Urinary bladder (tissue), 4 donors: Measurements from ENCODE around the gene RTP2. TPM values are rescaled to one million over a fixed set of nuclear protein-coding genes. Genes with fewer than 3 reads are reported as not detected.

Experiments
- DNase-seq: peaks from one replicate; pipeline ENCODE4 v3.0.0-alpha.2; 2015; ENCODE audit errors: extremely low spot score
- H3K27ac ChIP-seq: one replicate; pipeline ENCODE4 v1.5.1; 2013; ENCODE audit warnings: low read depth, mild to moderate bottlenecking, moderate library complexity
- H3K36me3 ChIP-seq: one replicate; pipeline ENCODE4 v1.6.1; 2013; ENCODE audit warnings: mild to moderate bottlenecking, moderate library complexity; ENCODE audit not compliant: insufficient read depth
- H3K4me1 ChIP-seq: one replicate; pipeline ENCODE4 v1.6.1; 2013; ENCODE audit warnings: mild to moderate bottlenecking, moderate library complexity; ENCODE audit not compliant: insufficient read depth
- H3K4me3 ChIP-seq: one replicate; pipeline ENCODE4 v1.5.1; 2013; ENCODE audit warnings: low read depth, low read length
- WGBS: extraction: QIAGEN DNeasy Blood & Tissue Kit; methylation state at CpG from one replicate; pipeline ENCODE4 v1.1.7; 2013; 5-methylcytosine and 5-hydroxymethylcytosine counted together
- polyA plus RNA-seq: library from polyadenylated mRNA; stranded (reverse); fragments of 200-250 nt; gene quantifications from one replicate; pipeline ENCODE4 v1.2.3, GENCODE V29; 2013
- total RNA-seq: library from RNA; depleted of rRNA; stranded (reverse); fragments of >200 nt; gene quantifications from one replicate; pipeline ENCODE4 v1.2.3, GENCODE V29; 2014
- donor health status: healthy with polysubstance abuse.
- donor health status: healthy.

RTP2 gene
- total and polyA plus RNA-seq, 2 donors = not detected

DNA sequence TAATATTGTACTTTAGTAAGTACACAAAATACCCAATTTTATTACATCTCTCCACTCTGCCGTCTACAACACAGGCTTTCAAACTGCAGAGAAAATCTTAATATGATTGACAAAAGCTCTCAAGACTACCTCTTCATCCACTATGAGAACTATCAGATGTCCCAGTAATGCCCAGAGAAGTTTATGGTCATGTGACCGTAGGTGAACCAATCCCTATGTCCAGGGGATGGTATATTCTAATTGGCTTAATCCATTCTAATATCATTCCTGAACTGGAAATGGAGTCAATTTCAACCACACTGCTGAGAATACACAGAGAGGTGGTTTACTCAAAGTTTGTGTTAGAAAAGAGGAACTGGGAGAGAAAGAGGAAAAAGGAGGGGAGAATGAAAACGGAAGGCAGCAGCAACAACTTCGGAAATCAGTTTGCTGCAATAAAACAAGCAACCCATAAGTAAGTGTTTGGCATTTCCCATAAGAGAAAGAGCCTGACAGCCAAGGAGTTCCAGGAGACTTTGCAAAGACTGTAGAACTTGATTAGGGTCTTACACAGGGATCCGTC lies 39.4 kb downstream of the RTP2 start:
- WGBS = 75% methylated on average over 5 of the region's 5 CpGs
- Histone ChIP-seq H3K4me3 (no peak overlapping the region), H3K27ac (no peak overlapping the region), H3K4me1 (no peaks in the 10 kb centered on the region), H3K36me3 (no peaks in the 10 kb centered on the region)
- DNase-seq = no peak

DNA sequence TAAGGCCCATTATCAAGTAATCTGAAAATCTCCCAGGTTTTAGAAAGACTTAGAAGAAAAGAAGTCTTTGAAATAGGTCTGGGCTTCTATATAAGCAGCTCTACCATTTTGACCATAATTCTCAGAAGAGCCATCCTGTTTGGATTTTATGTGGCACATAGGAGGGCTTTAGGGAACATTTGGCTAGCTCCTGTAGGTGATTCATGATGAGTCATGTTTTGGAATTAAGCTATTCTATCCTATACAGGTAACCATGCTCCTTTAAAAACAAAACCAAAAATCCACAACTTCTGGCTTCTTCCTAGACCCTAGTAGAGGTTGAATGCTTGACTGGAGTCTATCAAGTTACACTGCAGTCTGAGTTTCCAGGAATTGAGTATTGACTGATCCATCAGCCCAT lies 41.1 kb downstream of the RTP2 start:
- Histone ChIP-seq H3K4me3 (no peak overlapping the region), H3K36me3 (no peaks in the 10 kb centered on the region), H3K27ac (no peak overlapping the region), H3K4me1 (no peaks in the 10 kb centered on the region)
- DNase-seq = no peak

DNA sequence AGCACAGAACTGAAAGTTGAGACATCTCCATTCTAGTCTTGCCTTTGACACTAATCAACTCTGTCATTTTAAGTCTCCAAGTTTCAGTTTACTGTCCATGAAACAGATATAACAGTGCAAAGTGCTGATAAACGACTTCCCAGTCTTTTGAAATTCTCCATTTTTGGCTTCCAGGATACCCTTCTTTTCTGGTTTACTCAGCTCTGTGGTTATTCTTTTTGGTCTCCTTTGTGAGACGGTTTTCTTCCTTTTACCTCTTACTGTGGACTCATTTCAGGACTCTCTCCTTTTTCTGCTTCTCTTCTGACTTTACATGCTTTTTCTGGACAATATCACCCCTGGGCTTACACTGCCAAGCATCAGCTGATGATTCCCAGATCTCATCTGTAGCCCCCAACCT lies 51.1 kb downstream of the RTP2 start:
- 53% methylated on average over 2 of the region's 2 CpGs for WGBS
- H3K4me3 ChIP-seq = no peak overlapping the region

More for the DNA sequence above, 51.1 kb downstream of the RTP2 start:
- Histone ChIP-seq H3K4me1 (no peaks in the 10 kb centered on the region), H3K27ac (no peak overlapping the region), H3K36me3 (no peaks in the 10 kb centered on the region)
- DNase-seq = no peak

Other genes with a start within 250 kb of the RTP2 start
- gene SST, start 32.2 kb downstream of the RTP2 start, total RNA-seq = 2.3 TPM
- 3.7 TPM for gene SST, start 32.2 kb downstream of the RTP2 start, polyA plus RNA-seq
- 9.8 TPM for gene BCL6, start 42.9 kb upstream of the RTP2 start, total RNA-seq
- 96.4 TPM for gene BCL6, start 42.9 kb upstream of the RTP2 start, polyA plus RNA-seq